ENCODE results near the gene OR2T5.
"Not testable (repeated sequence)": the region's sequence is repeated elsewhere in the genome, so short reads cannot be mapped to it uniquely, and the experiment has no call there.

Gene OR2T5

GRCh38 chr1:248510217-248510616 lies 21.8 kb downstream of the OR2T5 start:
- not testable (repeated sequence) for DNase-seq

GRCh38 chr1:248521856-248522255 lies 33.5 kb downstream of the OR2T5 start:
- no peak for DNase-seq

GRCh38 chr1:248537449-248537848 lies 49.1 kb downstream of the OR2T5 start:
- DNase-seq = not testable (repeated sequence)
